Neural cell (in vitro differentiated cells): ENCODE data around the gene CKB.

Source experiments
- CTCF ChIP-seq: fragments of 450-650 bp; IDR thresholded peaks from 2 replicates; pipeline ENCODE4 v1.5.1; 2014; ENCODE audit warnings: antibody characterized with exemption, mild to moderate bottlenecking, moderate library complexity; ENCODE audit not compliant: poor library complexity, severe bottlenecking
- REST ChIP-seq: IDR thresholded peaks from 2 replicates; pipeline ENCODE4 v1.6.1; 2012; ENCODE audit warnings: borderline replicate concordance
- TAF1 ChIP-seq: IDR thresholded peaks from 2 replicates; pipeline ENCODE4 v1.6.1; 2012; ENCODE audit warnings: low read depth

DNA sequence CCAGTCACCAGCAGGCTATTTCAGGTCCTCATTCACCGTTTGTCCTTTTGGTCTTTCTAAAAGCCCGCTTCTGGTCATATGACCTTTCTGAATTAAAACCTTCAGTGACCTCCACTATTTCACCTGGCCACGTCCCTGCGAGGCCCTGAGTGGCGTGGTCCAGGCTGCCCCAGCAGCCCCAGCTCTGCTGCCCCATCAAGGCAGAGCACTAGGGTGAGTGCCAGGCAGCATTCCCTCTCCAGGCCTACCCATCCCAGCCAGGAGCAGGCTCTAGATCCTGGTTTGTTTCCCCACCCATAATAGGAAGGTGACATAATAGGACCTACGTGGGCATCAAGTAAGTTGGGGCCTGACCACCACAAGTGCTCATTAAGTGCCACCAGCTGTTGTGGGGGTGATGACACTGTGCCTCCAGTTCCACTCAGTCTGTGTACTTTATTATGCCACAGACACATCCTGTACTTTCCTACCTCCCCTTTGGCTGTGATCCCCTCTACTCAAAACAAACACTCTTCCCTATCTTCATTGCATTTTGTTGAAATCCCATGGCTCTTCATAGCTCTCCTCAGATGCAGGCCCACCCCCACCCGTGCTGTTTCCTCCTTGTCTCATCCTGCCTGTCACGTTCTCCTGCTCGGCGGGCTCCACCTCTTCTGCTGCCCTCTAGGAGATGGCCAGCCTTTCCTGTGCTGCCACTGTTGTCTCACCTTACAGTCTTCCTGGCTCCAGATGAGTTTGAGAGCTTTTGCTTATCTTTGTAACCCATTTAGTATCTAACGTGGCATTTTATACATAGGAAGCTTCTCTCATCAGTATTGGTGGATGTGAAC is 21.4 kb downstream of the CKB start:
- TF ChIP-seq REST: no peak
- TF ChIP-seq TAF1: no peak
- TF ChIP-seq CTCF: no peak
